PC-3 (cell line): ENCODE results near the gene TTC16. TPM values are rescaled to one million over a fixed set of nuclear protein-coding genes. Genes with fewer than 3 reads are reported as not detected.

Experiments used
- ATAC-seq: fragments of 200-7000 bp; cut with Tn5 transposase; 2 replicates; pipeline ENCODE4 v1.9.1; 2020; ENCODE audit warnings: mild to moderate bottlenecking, moderate library complexity
- BruUV-seq: library from RNA; stranded (reverse); fragments of 400-500 nt; replicated peaks from 2 replicates; lab custom pipeline; 2021; lab: Mats Ljungman, UMichigan
- CTCF ChIA-PET: fragments of 300-600 bp; sonication (Branson Sonifier 250); formaldehyde crosslinking; loops from one replicate; lab custom pipeline; 2022; ENCODE audit warnings: antibody characterized with exemption; lab: Charles Lee
- POLR2A ChIA-PET: fragments of 300-600 bp; sonication (Branson Sonifier 250); formaldehyde crosslinking; loops from one replicate; lab custom pipeline; 2022; ENCODE audit warnings: antibody characterized with exemption; ENCODE audit not compliant: unreplicated experiment; lab: Charles Lee
- DNase-seq: peaks from one replicate; pipeline ENCODE4 v3.0.0-alpha.2; 2015
- H2AFZ ChIP-seq: fragments of 300-600 bp; sonication (generic); 2 replicates; pipeline ENCODE4 v1.6.0; 2016; ENCODE audit warnings: antibody characterized with exemption, low read length
- H3F3A ChIP-seq: fragments of 300-600 bp; sonication (generic); one replicate; pipeline ENCODE4 v1.6.0; 2017; ENCODE audit warnings: antibody characterized with exemption, low read length, control low read depth, mild to moderate bottlenecking; ENCODE audit not compliant: unreplicated experiment
- H3K27ac ChIP-seq: fragments of 300-600 bp; sonication (generic); 2 replicates; pipeline ENCODE4 v1.5.1; 2016; ENCODE audit warnings: mild to moderate bottlenecking, low read length
- H3K27me3 ChIP-seq: fragments of 300-600 bp; sonication (generic); 2 replicates; pipeline ENCODE4 v1.6.1; 2016; ENCODE audit warnings: low read length, mixed read lengths
- H3K36me3 ChIP-seq: fragments of 300-600 bp; sonication (generic); 2 replicates; pipeline ENCODE4 v1.6.1; 2016; ENCODE audit warnings: low read depth, mixed run types, low read length, mixed read lengths
- H3K4me1 ChIP-seq: fragments of 300-600 bp; sonication (generic); 2 replicates; pipeline ENCODE4 v1.5.1; 2016; ENCODE audit warnings: low read length; ENCODE audit not compliant: insufficient read depth
- H3K4me2 ChIP-seq: fragments of 300-600 bp; sonication (generic); 2 replicates; pipeline ENCODE4 v1.6.0; 2016; ENCODE audit warnings: low read length
- H3K4me3 ChIP-seq: fragments of 300-600 bp; sonication (generic); 2 replicates; pipeline ENCODE4 v1.5.1; 2016; ENCODE audit warnings: mild to moderate bottlenecking, low read length, mixed read lengths
- H3K79me2 ChIP-seq: fragments of 300-600 bp; sonication (generic); 2 replicates; pipeline ENCODE4 v1.6.1; 2017; ENCODE audit warnings: low read length, mixed read lengths
- H3K9ac ChIP-seq: fragments of 300-600 bp; sonication (generic); 2 replicates; pipeline ENCODE4 v1.6.0; 2016; ENCODE audit warnings: mild to moderate bottlenecking, low read length
- H3K9me2 ChIP-seq: fragments of 300-600 bp; sonication (generic); replicated peaks from 2 replicates; pipeline ENCODE4 v1.6.1; 2016; ENCODE audit warnings: mixed run types, low read length, mixed read lengths
- H3K9me3 ChIP-seq: fragments of 300-600 bp; sonication (generic); 2 replicates; pipeline ENCODE4 v1.6.1; 2016; ENCODE audit warnings: low read length, mixed read lengths
- H4K20me1 ChIP-seq: fragments of 300-600 bp; sonication (generic); 2 replicates; pipeline ENCODE4 v1.6.1; 2016; ENCODE audit warnings: low read length, mixed read lengths
- EZH2 ChIP-seq: fragments of 300-600 bp; sonication (generic); IDR thresholded peaks from one replicate; pipeline ENCODE4 v1.6.1; 2017; ENCODE audit warnings: antibody characterized with exemption, mild to moderate bottlenecking, low read length; ENCODE audit not compliant: unreplicated experiment
- EZH2phosphoT487 ChIP-seq: fragments of 300-600 bp; sonication (generic); IDR thresholded peaks from 2 replicates; pipeline ENCODE4 v1.6.1; 2018; ENCODE audit warnings: mild to moderate bottlenecking, antibody characterized with exemption, low read length, borderline replicate concordance
- intact Hi-C: fragments of 100-400 bp; cut with micrococcal nuclease; formaldehyde crosslinking; loops from 2 replicates; pipeline ENCODE4 v1.9.0; 2023
- total RNA-seq: library from RNA; depleted of rRNA; stranded (reverse); fragments of >200 nt; gene quantifications from 2 replicates; pipeline ENCODE4 v1.2.3, GENCODE V29; 2014
- TF ChIP-seq, protein P1 (sequence below): fragments of 300-600 bp; sonication (generic); conservative IDR thresholded peaks from 2 replicates; pipeline ENCODE4 v1.5.1; 2017; ENCODE audit warnings: antibody characterized with exemption, low read depth, mild to moderate bottlenecking, low read length

The TTC16 gene
- total RNA-seq, 1 experiment from 2014 or later: 0.04 TPM

DNA sequence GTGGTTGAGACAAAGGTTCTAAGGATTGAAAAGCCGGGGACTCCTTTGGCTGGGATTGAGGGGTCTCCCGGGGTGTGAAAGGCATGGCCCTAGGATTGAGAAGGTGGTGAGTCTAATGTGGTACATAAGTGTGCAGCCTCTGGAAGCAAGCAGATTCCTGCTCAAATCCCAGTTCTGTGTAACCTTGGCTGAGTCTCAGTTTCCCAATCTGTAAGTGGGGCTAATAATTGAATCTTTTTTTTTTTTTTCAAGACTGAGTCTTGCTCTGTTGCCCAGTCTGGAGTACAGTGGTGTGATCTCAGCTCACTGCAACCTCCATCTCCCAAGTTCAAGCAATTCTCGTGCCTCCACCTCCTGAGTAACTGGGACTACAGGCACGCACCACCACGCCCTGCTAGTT is 56.7 kb downstream of the TTC16 start:
- no peaks in the 10 kb centered on the region for H3K79me2 ChIP-seq
- DNase-seq: no peak
- POLR2A ChIA-PET: no interaction called here
- no peaks in the 10 kb centered on the region for H4K20me1 ChIP-seq
- no TSS peak for BruUV-seq
- no peak overlapping the region for H3K27ac ChIP-seq
- H3K27me3 ChIP-seq: no peaks in the 10 kb centered on the region
- H2AFZ ChIP-seq: no peak overlapping the region
- peaks cover 4% of the 10 kb centered on the region; the same call in 1 of the 2 replicates for H3K4me1 ChIP-seq
- no peak overlapping the region for H3K4me3 ChIP-seq
- H3F3A ChIP-seq: no peaks in the 10 kb centered on the region
- no peaks in the 10 kb centered on the region for H3K36me3 ChIP-seq
- H3K9ac ChIP-seq: no peak overlapping the region
- CTCF ChIA-PET: no interaction called here
- H3K9me2 ChIP-seq: no peaks in the 10 kb centered on the region
- no peaks in the 10 kb centered on the region for H3K9me3 ChIP-seq
- intact Hi-C loops: no loop called here
- TF ChIP-seq, protein P1, sequence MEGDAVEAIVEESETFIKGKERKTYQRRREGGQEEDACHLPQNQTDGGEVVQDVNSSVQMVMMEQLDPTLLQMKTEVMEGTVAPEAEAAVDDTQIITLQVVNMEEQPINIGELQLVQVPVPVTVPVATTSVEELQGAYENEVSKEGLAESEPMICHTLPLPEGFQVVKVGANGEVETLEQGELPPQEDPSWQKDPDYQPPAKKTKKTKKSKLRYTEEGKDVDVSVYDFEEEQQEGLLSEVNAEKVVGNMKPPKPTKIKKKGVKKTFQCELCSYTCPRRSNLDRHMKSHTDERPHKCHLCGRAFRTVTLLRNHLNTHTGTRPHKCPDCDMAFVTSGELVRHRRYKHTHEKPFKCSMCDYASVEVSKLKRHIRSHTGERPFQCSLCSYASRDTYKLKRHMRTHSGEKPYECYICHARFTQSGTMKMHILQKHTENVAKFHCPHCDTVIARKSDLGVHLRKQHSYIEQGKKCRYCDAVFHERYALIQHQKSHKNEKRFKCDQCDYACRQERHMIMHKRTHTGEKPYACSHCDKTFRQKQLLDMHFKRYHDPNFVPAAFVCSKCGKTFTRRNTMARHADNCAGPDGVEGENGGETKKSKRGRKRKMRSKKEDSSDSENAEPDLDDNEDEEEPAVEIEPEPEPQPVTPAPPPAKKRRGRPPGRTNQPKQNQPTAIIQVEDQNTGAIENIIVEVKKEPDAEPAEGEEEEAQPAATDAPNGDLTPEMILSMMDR: no peak
- TF ChIP-seq EZH2phosphoT487: no peak
- ATAC-seq: no peak
- no peak overlapping the region for H3K4me2 ChIP-seq

DNA sequence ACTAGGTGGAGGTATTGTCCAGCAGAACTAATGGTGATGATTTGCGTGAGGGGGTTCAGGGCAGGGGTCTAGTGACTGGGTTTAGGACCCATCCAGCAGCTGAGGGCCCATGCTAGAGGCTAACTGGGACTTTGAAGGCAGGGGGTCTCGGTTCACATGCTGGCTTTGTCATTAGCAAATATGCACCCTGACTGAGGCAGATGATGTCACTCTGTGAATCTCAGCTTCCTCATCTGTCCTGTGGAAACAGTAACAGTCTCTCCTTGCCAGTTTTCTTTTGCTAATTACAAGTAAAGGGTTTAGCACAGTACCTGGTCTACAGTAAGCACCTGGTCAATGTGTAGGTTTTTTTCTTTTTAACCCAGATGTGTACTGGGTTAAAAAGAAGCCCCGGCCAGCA is 57.4 kb downstream of the TTC16 start:
- Histone ChIP-seq H3K36me3 (no peaks in the 10 kb centered on the region), H3K27ac (no peak overlapping the region), H4K20me1 (no peaks in the 10 kb centered on the region), H3K27me3 (no peaks in the 10 kb centered on the region), H3K4me1 (peaks cover 4% of the 10 kb centered on the region; the same call in 1 of the 2 replicates), H3K4me3 (no peak overlapping the region), H3K9me3 (no peaks in the 10 kb centered on the region), H3K9me2 (no peaks in the 10 kb centered on the region), H2AFZ (no peak overlapping the region), H3K79me2 (no peaks in the 10 kb centered on the region), H3K9ac (no peak overlapping the region), H3K4me2 (no peak overlapping the region), H3F3A (no peaks in the 10 kb centered on the region)
- intact Hi-C loops: no loop called here
- ChIA-PET CTCF (interaction anchor here (0.7 kb wide), 1 partner anchor 96 kb away, joined by 3 read pairs; no protein-coding TSS in a partner anchor), POLR2A (no interaction called here)
- no TSS peak for BruUV-seq
- TF ChIP-seq EZH2: no peak
- TF ChIP-seq, protein P1: no peak
- TF ChIP-seq EZH2phosphoT487: no peak
- DNase-seq (no peak), ATAC-seq (no peak)

DNA sequence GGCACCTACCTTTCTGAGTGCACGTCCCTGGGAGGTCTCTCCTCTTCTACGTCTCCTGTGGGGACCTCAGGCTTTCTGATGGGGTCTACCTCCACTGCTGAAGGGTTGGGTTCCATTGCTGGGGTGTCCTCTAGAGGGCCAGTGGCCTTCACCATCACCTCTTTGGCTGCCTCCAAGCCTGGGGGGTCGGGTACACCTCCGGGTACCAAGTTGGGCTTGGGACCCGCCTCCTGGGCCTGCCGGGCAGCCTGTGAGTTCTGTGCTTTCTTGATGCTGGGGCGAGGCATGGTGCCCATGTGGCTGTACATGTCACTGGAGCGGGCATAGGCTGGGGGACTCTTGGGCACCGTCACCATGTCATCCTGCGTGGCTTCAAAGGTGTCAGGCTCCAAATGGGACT is 58.1 kb downstream of the TTC16 start:
- Histone ChIP-seq H3K79me2 (no peaks in the 10 kb centered on the region), H3K4me2 (no peak overlapping the region), H3K36me3 (no peaks in the 10 kb centered on the region), H3K27ac (no peak overlapping the region), H4K20me1 (no peaks in the 10 kb centered on the region), H3K4me1 (peaks cover 4% of the 10 kb centered on the region; the same call in 1 of the 2 replicates), H3K27me3 (no peaks in the 10 kb centered on the region), H3K4me3 (no peak overlapping the region), H3F3A (no peaks in the 10 kb centered on the region), H2AFZ (no peak overlapping the region), H3K9ac (no peak overlapping the region), H3K9me3 (no peaks in the 10 kb centered on the region), H3K9me2 (no peaks in the 10 kb centered on the region)
- ChIA-PET CTCF (no interaction called here), POLR2A (no interaction called here)
- ATAC-seq (no peak), DNase-seq (no peak)
- BruUV-seq: no TSS peak
- intact Hi-C loops: no loop called here
- no peak for TF ChIP-seq EZH2
- TF ChIP-seq, protein P1: no peak
- TF ChIP-seq EZH2phosphoT487: no peak
